H1 (cell line): Measurements from ENCODE around the gene ANXA8L1. TPM values are rescaled to one million over a fixed set of nuclear protein-coding genes. Genes with fewer than 3 reads are reported as not detected.

Experiments
- CTCF ChIA-PET: fragments of 300-600 bp; sonication (Branson Sonifier 250); formaldehyde crosslinking; loops from one replicate; lab custom pipeline; 2021; ENCODE audit not compliant: partially characterized antibody; lab: Charles Lee
- POLR2A ChIA-PET: fragments of 300-600 bp; sonication (Branson Sonifier 250); formaldehyde crosslinking; loops from one replicate; lab custom pipeline; 2021; ENCODE audit warnings: inconsistent platforms; ENCODE audit not compliant: partially characterized antibody; lab: Charles Lee
- DNase-seq, 2 experiments: peaks; one replicate each; pipeline versions ENCODE4 v3.0.0 to v3.0.0-alpha.2; 2010 to 2022; ENCODE audit warnings: low spot score in 2 of 2, low read depth in 1 of 2, mixed read lengths in 1 of 2
- FAIRE-seq: peaks from 2 replicates; lab custom pipeline; 2011; peaks lifted over from hg19 to GRCh38; lab: Jason Lieb, UNC
- H2AFZ ChIP-seq: 2 replicates; pipeline ENCODE4 v1.8.1; 2012; ENCODE audit warnings: low read length, inconsistent platforms
- H2AK5ac ChIP-seq: 2 replicates; pipeline ENCODE4 v1.6.1; 2013; ENCODE audit warnings: low read depth, low read length
- H2BK120ac ChIP-seq: replicated peaks from 2 replicates; pipeline ENCODE3; 2013; ENCODE audit warnings: low read depth, low read length, inconsistent platforms
- H2BK12ac ChIP-seq: 2 replicates; pipeline ENCODE4 v1.6.1; 2013; ENCODE audit warnings: low read depth, low read length
- H2BK15ac ChIP-seq: 2 replicates; pipeline ENCODE4 v1.6.1; 2013; ENCODE audit warnings: low read length
- H2BK20ac ChIP-seq: 2 replicates; pipeline ENCODE4 v1.6.1; 2013; ENCODE audit warnings: low read length
- H2BK5ac ChIP-seq: 2 replicates; pipeline ENCODE4 v1.6.1; 2013; ENCODE audit warnings: low read depth, low read length
- H3K14ac ChIP-seq: 2 replicates; pipeline ENCODE4 v1.6.1; 2013; ENCODE audit warnings: inconsistent platforms; ENCODE audit not compliant: insufficient read length
- H3K18ac ChIP-seq: 2 replicates; pipeline ENCODE4 v1.6.1; 2013; ENCODE audit warnings: low read length; ENCODE audit errors: extremely low read depth
- H3K23ac ChIP-seq: 2 replicates; pipeline ENCODE4 v1.6.1; 2013; ENCODE audit warnings: inconsistent platforms; ENCODE audit not compliant: insufficient read length
- H3K23me2 ChIP-seq: 2 replicates; pipeline ENCODE4 v1.6.1; 2013; ENCODE audit warnings: low read depth, low read length
- H3K27ac ChIP-seq: 2 replicates; pipeline ENCODE4 v1.6.1; 2011; ENCODE audit warnings: low read depth, low read length, inconsistent platforms
- H3K27me3 ChIP-seq, 4 experiments: replicated peaks in 1 of 4; 1 replicate in 1 of 4; 2 replicates in 3 of 4; pipeline versions ENCODE4 v1.6.1 to v1.8.1; 2011 to 2013; ENCODE audit warnings: low read length in 3 of 4, mild to moderate bottlenecking in 3 of 4, inconsistent platforms in 2 of 4, mixed read lengths in 2 of 4, moderate library complexity in 1 of 4; ENCODE audit not compliant: control insufficient read depth in 3 of 4, insufficient read depth in 3 of 4; ENCODE audit errors: extremely low read depth in 1 of 4
- H3K36me3 ChIP-seq, 4 experiments: 2 replicates each; pipeline versions ENCODE4 v1.6.1 to v1.8.1; 2011 to 2013; ENCODE audit warnings: mild to moderate bottlenecking in 4 of 4, low read length in 3 of 4, moderate library complexity in 2 of 4, control low read depth in 1 of 4, inconsistent platforms in 1 of 4; ENCODE audit not compliant: insufficient read depth in 4 of 4, control insufficient read depth in 2 of 4
- H3K4ac ChIP-seq: replicated peaks from 2 replicates; pipeline ENCODE3; 2013; ENCODE audit warnings: low read length, low read depth, mixed read lengths, inconsistent platforms; ENCODE audit not compliant: insufficient read length
- H3K4me1 ChIP-seq, 4 experiments: replicated peaks in 1 of 4; 1 replicate in 1 of 4; 2 replicates in 3 of 4; pipeline versions ENCODE4 v1.6.1 to v1.8.1; 2011 to 2013; ENCODE audit warnings: low read length in 3 of 4, inconsistent platforms in 2 of 4, mixed read lengths in 1 of 4; ENCODE audit not compliant: insufficient read depth in 4 of 4, control insufficient read depth in 3 of 4
- H3K4me2 ChIP-seq, 2 experiments: 2 replicates each; pipeline versions ENCODE4 v1.6.1 to v1.8.1; 2011 to 2013; ENCODE audit warnings: low read depth in 2 of 2, low read length in 2 of 2, control low read depth in 1 of 2, inconsistent platforms in 1 of 2, mild to moderate bottlenecking in 1 of 2; ENCODE audit not compliant: insufficient read depth in 1 of 2
- H3K4me3 ChIP-seq, 4 experiments: fragments of 200-600, 300-600 bp in 1 of 4; sonication (generic), shearing (Covaris generic), sonication (Bioruptor Twin) in 1 of 4; 2 replicates each; pipeline versions ENCODE4 v1.5.1 to v1.8.1; 2011 to 2016; ENCODE audit warnings: low read length in 4 of 4, low read depth in 3 of 4, control low read depth in 2 of 4, inconsistent platforms in 2 of 4, mild to moderate bottlenecking in 2 of 4, mixed read lengths in 1 of 4, moderate library complexity in 1 of 4; ENCODE audit not compliant: insufficient read depth in 2 of 4; ENCODE audit errors: extremely low read depth in 1 of 4
- H3K56ac ChIP-seq: replicated peaks from 2 replicates; pipeline ENCODE3; 2013; ENCODE audit warnings: low read depth, mild to moderate bottlenecking, mixed read lengths, low read length, inconsistent platforms; ENCODE audit not compliant: insufficient read length
- H3K79me1 ChIP-seq: 2 replicates; pipeline ENCODE4 v1.6.1; 2013; ENCODE audit warnings: low read depth, low read length, control low read depth
- H3K79me2 ChIP-seq, 2 experiments: 2 replicates each; pipeline versions ENCODE4 v1.6.1 to v1.8.1; 2012 to 2013; ENCODE audit warnings: low read length in 2 of 2, mild to moderate bottlenecking in 2 of 2, inconsistent platforms in 1 of 2; ENCODE audit not compliant: insufficient read depth in 2 of 2, control insufficient read depth in 1 of 2
- H3K9ac ChIP-seq, 4 experiments: replicated peaks in 1 of 4; 1 replicate in 1 of 4; 2 replicates in 3 of 4; pipeline versions ENCODE4 v1.6.1 to v1.8.1; 2011 to 2013; ENCODE audit warnings: low read depth in 3 of 4, low read length in 3 of 4, control low read depth in 2 of 4, mild to moderate bottlenecking in 2 of 4, moderate library complexity in 2 of 4, inconsistent platforms in 1 of 4; ENCODE audit errors: extremely low read depth in 1 of 4
- H3K9me3 ChIP-seq, 2 experiments: 2 replicates each; pipeline versions ENCODE4 v1.6.1 to v1.8.1; 2012 to 2013; ENCODE audit warnings: mild to moderate bottlenecking in 2 of 2, moderate library complexity in 2 of 2, control low read depth in 1 of 2, inconsistent platforms in 1 of 2, low read depth in 1 of 2, low read length in 1 of 2, mixed read lengths in 1 of 2; ENCODE audit not compliant: insufficient read depth in 2 of 2
- H4K20me1 ChIP-seq, 2 experiments: replicated peaks in 1 of 2; 2 replicates each; pipeline versions ENCODE3 to v1.8.1; 2011 to 2013; ENCODE audit warnings: inconsistent platforms in 2 of 2, low read length in 2 of 2, mild to moderate bottlenecking in 1 of 2; ENCODE audit not compliant: insufficient read depth in 2 of 2, control insufficient read depth in 1 of 2
- H4K5ac ChIP-seq: 2 replicates; pipeline ENCODE4 v1.6.1; 2013; ENCODE audit warnings: low read length, low read depth, mixed read lengths, inconsistent platforms; ENCODE audit not compliant: insufficient read length
- H4K8ac ChIP-seq: 2 replicates; pipeline ENCODE4 v1.8.0; 2013; ENCODE audit warnings: mild to moderate bottlenecking, moderate library complexity, low read length, inconsistent platforms; ENCODE audit not compliant: insufficient read depth; ENCODE audit errors: extremely low read depth
- H4K91ac ChIP-seq: replicated peaks from 2 replicates; pipeline ENCODE3; 2013; ENCODE audit warnings: low read length, mixed read lengths, inconsistent platforms; ENCODE audit not compliant: insufficient read length
- BRCA1 ChIP-seq: IDR thresholded peaks from 2 replicates; pipeline ENCODE4 v1.6.1; 2012; ENCODE audit warnings: low read depth, low read length, improper control_type of control experiment
- CBX5 ChIP-seq: fragments of 300-800, 300-1000 bp; sonication (generic); IDR thresholded peaks from 2 replicates; pipeline ENCODE4 v1.7.1; 2016; ENCODE audit warnings: antibody characterized with exemption, low read length, low read depth
- CHD1 ChIP-seq: IDR thresholded peaks from 2 replicates; pipeline ENCODE4 v1.6.1; 2012; ENCODE audit warnings: low read depth, low read length, improper control_type of control experiment
- CREB1 ChIP-seq: IDR thresholded peaks from 2 replicates; pipeline ENCODE4 v1.6.1; 2012; ENCODE audit warnings: inconsistent platforms
- FOSL1 ChIP-seq: IDR thresholded peaks from 2 replicates; pipeline ENCODE4 v1.6.1; 2011; ENCODE audit warnings: mild to moderate bottlenecking, low read depth, low read length, moderate library complexity; ENCODE audit not compliant: insufficient read depth
- GABPA ChIP-seq: IDR thresholded peaks from 2 replicates; pipeline ENCODE4 v1.6.1; 2011; ENCODE audit warnings: mild to moderate bottlenecking, low read length, moderate library complexity, borderline replicate concordance; ENCODE audit not compliant: insufficient read depth
- HDAC6 ChIP-seq: IDR thresholded peaks from one replicate; pipeline ENCODE4 v1.7.1; 2012; ENCODE audit warnings: low read depth, mild to moderate bottlenecking, inconsistent platforms, low read length, moderate library complexity
- RBBP5 ChIP-seq: IDR thresholded peaks from 2 replicates; pipeline ENCODE4 v1.7.1; 2012; ENCODE audit warnings: low read depth, mild to moderate bottlenecking, inconsistent platforms, low read length, moderate library complexity, borderline replicate concordance
- RXRA ChIP-seq: IDR thresholded peaks from 2 replicates; pipeline ENCODE4 v1.6.1; 2011; ENCODE audit warnings: low read depth, mild to moderate bottlenecking, low read length, moderate library complexity; ENCODE audit not compliant: insufficient read depth
- SAP30 ChIP-seq: fragments of 300-600 bp; sonication (generic); IDR thresholded peaks from 2 replicates; pipeline ENCODE4 v1.7.1; 2012; ENCODE audit warnings: low read length, moderate library complexity, mild to moderate bottlenecking, inconsistent platforms; ENCODE audit not compliant: insufficient read depth, insufficient replicate concordance
- SIRT6 ChIP-seq: IDR thresholded peaks from one replicate; pipeline ENCODE4 v1.7.1; 2012; ENCODE audit warnings: low read length, inconsistent platforms
- SP4 ChIP-seq: IDR thresholded peaks from 2 replicates; pipeline ENCODE4 v1.6.1; 2012; ENCODE audit warnings: low read length, inconsistent platforms
- WGBS, 2 experiments: shearing (Covaris generic) in 1 of 2; methylation state at CpG; one replicate each; pipeline versions ENCODE4 v1.1.6 to v1.1.7; 2013 to 2015; ENCODE audit warnings: low lambda C conversion rate in 2 of 2, mixed read lengths in 2 of 2, inconsistent platforms in 1 of 2, low coverage in 1 of 2, missing lambda C conversion rate in 1 of 2; ENCODE audit not compliant: insufficient replicate concordance in 2 of 2, insufficient coverage in 1 of 2, insufficient read length in 1 of 2; ENCODE audit errors: extremely low coverage in 1 of 2, missing lambda C conversion rate in 1 of 2; 5-methylcytosine and 5-hydroxymethylcytosine counted together
- polyA plus RNA-seq, 7 experiments: library from polyadenylated mRNA; depleted of rRNA in 3 of 7; stranded (reverse) in 5 of 7; unstranded in 2 of 7; fragments of >200 nt in 5 of 7; fragments of 200-250 nt in 2 of 7; gene quantifications; 1 replicate in 5 of 7; 2 replicates in 1 of 7; 4 replicates in 1 of 7; pipeline versions ENCODE4 v1.2.1 to v1.2.3, GENCODE V29; 2011 to 2013; ENCODE audit warnings: missing spikeins in 2 of 7, mixed read lengths in 2 of 7
- total RNA-seq: library from RNA; stranded (reverse); fragmentation: NEBNext Ultra II Directional; extraction: Animal tissue kit (Norgen Biotek cat#: 25700); gene quantifications from 2 replicates; pipeline ENCODE4 v1.2.1, GENCODE V29; 2021
- TF ChIP-seq, protein P1 (sequence below): IDR thresholded peaks from 2 replicates; pipeline ENCODE4 v1.6.1; 2012; ENCODE audit warnings: inconsistent platforms

ANXA8L1 gene
- total and polyA plus RNA-seq, 2 of the 8 experiments (the other 6 are each of a cell fraction or from before 2014, with no cell fraction given): not detected

DNA sequence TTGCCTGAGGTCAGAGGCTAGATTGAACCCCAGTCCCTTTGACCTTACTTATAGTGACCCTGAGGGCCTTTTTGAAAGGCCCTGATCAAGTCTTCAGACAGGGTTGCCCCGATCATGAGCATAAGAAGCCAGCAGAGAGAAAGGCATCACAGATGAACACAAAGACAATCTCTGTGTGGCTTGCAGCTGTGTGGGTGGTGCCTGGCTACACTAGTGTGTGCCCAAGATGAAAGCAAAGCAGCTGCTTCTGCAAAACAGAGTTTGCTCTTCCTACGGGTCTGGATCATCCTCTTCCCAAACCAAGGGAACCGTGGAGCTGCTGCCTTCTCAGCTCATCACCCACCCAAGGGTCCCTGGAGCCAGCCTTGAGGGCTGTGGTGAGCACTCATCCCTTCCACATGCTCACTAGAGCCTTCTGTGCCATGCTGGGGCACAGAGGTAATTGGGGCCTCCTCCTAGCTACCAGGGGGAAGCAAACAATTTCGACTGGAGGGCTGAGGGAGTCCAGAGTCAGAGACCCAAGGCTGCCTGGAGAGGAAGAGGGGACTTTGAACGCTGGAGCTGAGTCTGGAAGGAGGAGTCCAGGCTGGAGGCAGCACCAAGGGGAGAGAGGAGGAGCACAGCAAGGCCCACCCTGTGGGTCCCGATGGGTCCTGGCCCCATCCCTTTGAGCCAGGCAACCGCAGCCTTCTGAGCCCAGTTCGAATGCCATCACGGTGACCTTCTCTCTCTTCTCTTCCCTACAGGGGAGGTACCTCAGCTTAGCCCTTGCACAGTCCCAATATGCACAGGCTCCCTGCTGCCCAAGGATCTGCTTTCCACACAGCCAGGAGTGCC lies 46.5 kb upstream of the ANXA8L1 start:
- H3K79me2 ChIP-seq: no peaks in the 10 kb centered on the region
- CTCF ChIA-PET: interaction anchor here (2.8 kb wide), 1 partner anchor 100 kb away, joined by 11 read pairs; no protein-coding TSS in a partner anchor
- no peak overlapping the region for H4K5ac ChIP-seq
- peak overlapping the region; percentile 83; the same call in 1 of the 2 replicates for H2BK20ac ChIP-seq
- no peak overlapping the region for H3K9ac ChIP-seq
- H3K9me3 ChIP-seq: no peaks in the 10 kb centered on the region
- H3K27ac ChIP-seq: no peak overlapping the region
- no peak overlapping the region for H2AK5ac ChIP-seq
- H3K4me2 ChIP-seq: no peak overlapping the region
- no peak overlapping the region for H4K8ac ChIP-seq
- H4K20me1 ChIP-seq: no peaks in the 10 kb centered on the region
- no peaks in the 10 kb centered on the region for H3K36me3 ChIP-seq
- POLR2A ChIA-PET: no interaction called here
- H3K4me3 ChIP-seq: no peak overlapping the region
- peak overlapping the region; percentile 55 for H3K18ac ChIP-seq
- no peak overlapping the region for H3K4ac ChIP-seq
- no peak overlapping the region for H2BK12ac ChIP-seq
- H3K79me1 ChIP-seq: no peaks in the 10 kb centered on the region
- FAIRE-seq (no peak), DNase-seq (no peak)
- H3K23me2 ChIP-seq: no peaks in the 10 kb centered on the region
- H3K14ac ChIP-seq: no peak overlapping the region
- no peak overlapping the region for H3K56ac ChIP-seq
- no peak overlapping the region for H4K91ac ChIP-seq
- peak overlapping the region; percentile 40; the same call in 1 of the 2 replicates for H2BK15ac ChIP-seq
- no peak overlapping the region for H3K23ac ChIP-seq
- H3K4me1 ChIP-seq: peaks cover 0 to 9% (median 7%) of the 10 kb centered on the region in 4 experiments; a peak in 5 of 7 replicates
- peak overlapping the region; percentile 47; the same call in 1 of the 2 replicates for H2BK5ac ChIP-seq
- WGBS, 2 experiments: 89% methylated on average over 9 of the region's 9 CpGs; no CpG with 5 or more reads in 1 of the 2 experiments
- peak overlapping the region; percentile 46; the same call in 1 of the 2 replicates for H2AFZ ChIP-seq
- no peak overlapping the region for H2BK120ac ChIP-seq
- no peaks in the 10 kb centered on the region for H3K27me3 ChIP-seq
- TF ChIP-seq RBBP5 (no peak), HDAC6 (no peak), BRCA1 (no peak), SP4 (no peak), GABPA (no peak), SIRT6 (no peak), FOSL1 (no peak), RXRA (no peak), SAP30 (no peak), CREB1 (no peak), CHD1 (no peak), CBX5 (no peak)
- TF ChIP-seq, protein P1, sequence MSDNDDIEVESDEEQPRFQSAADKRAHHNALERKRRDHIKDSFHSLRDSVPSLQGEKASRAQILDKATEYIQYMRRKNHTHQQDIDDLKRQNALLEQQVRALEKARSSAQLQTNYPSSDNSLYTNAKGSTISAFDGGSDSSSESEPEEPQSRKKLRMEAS: no peak
